OCI-LY7 (cell line): ENCODE results near the gene OFD1. TPM values are rescaled to one million over a fixed set of nuclear protein-coding genes. Genes with fewer than 3 reads are reported as not detected.
A peak's percentile ranks its signal among the peaks of the same experiment; 100 is the strongest.

ENCODE experiments used
- BruUV-seq: library from RNA; stranded (reverse); fragments of 400-500 nt; replicated peaks from 2 replicates; lab custom pipeline; 2021; lab: Mats Ljungman, UMichigan
- CTCF ChIA-PET: fragments of 300-600 bp; sonication (Branson Sonifier 250); formaldehyde crosslinking; loops from one replicate; lab custom pipeline; 2022; ENCODE audit warnings: antibody characterized with exemption; ENCODE audit not compliant: unreplicated experiment; lab: Charles Lee
- POLR2A ChIA-PET: fragments of 300-600 bp; sonication (Branson Sonifier 250); formaldehyde crosslinking; loops from one replicate; lab custom pipeline; 2022; ENCODE audit warnings: antibody characterized with exemption; lab: Charles Lee
- DNase-seq: peaks from one replicate; pipeline ENCODE4 v3.0.0-alpha.2; 2015; ENCODE audit warnings: low spot score
- H2AFZ ChIP-seq: fragments of 200-600 bp; sonication (generic), shearing (Covaris generic); 2 replicates; pipeline ENCODE4 v1.6.1; 2014; ENCODE audit warnings: mild to moderate bottlenecking, antibody characterized with exemption, low read length, moderate library complexity
- H3K27ac ChIP-seq: fragments of 200-600 bp; sonication (generic); 2 replicates; pipeline ENCODE4 v1.5.1; 2014; ENCODE audit warnings: mixed run types, low read depth, mild to moderate bottlenecking, moderate library complexity, low read length, inconsistent platforms; ENCODE audit not compliant: poor library complexity, severe bottlenecking
- H3K36me3 ChIP-seq: fragments of 200-600 bp; sonication (generic); 2 replicates; pipeline ENCODE4 v1.6.1; 2014; ENCODE audit warnings: mild to moderate bottlenecking, antibody characterized with exemption, low read length, moderate library complexity, mixed read lengths; ENCODE audit not compliant: insufficient read depth
- H3K4me1 ChIP-seq: fragments of 200-600 bp; sonication (generic); 2 replicates; pipeline ENCODE4 v1.5.1; 2014; ENCODE audit warnings: mild to moderate bottlenecking, low read length; ENCODE audit not compliant: insufficient read depth, poor library complexity, severe bottlenecking
- H3K4me2 ChIP-seq: fragments of 200-600 bp; sonication (generic); 2 replicates; pipeline ENCODE4 v1.6.1; 2014; ENCODE audit warnings: mild to moderate bottlenecking, low read length
- H3K4me3 ChIP-seq: fragments of 200-600 bp; sonication (generic); 2 replicates; pipeline ENCODE4 v1.5.1; 2014; ENCODE audit warnings: mild to moderate bottlenecking, low read depth, low read length; ENCODE audit not compliant: poor library complexity, severe bottlenecking
- H3K79me2 ChIP-seq: fragments of 200-600 bp; sonication (generic); 2 replicates; pipeline ENCODE4 v1.6.1; 2016; ENCODE audit warnings: low read depth, mild to moderate bottlenecking, low read length, moderate library complexity, mixed read lengths; ENCODE audit not compliant: insufficient read depth
- H3K9me2 ChIP-seq: fragments of 200-600 bp; sonication (generic); 2 replicates; pipeline ENCODE4 v1.6.1; 2016; ENCODE audit warnings: mild to moderate bottlenecking, low read length, mixed read lengths; ENCODE audit not compliant: insufficient read depth
- H3K9me3 ChIP-seq: fragments of 200-600 bp; sonication (generic); 2 replicates; pipeline ENCODE4 v1.6.1; 2014; ENCODE audit warnings: mild to moderate bottlenecking, mixed run types, low read length, mixed read lengths
- H4K20me1 ChIP-seq: fragments of 200-600 bp; sonication (generic); 2 replicates; pipeline ENCODE4 v1.6.1; 2014; ENCODE audit warnings: mild to moderate bottlenecking, antibody characterized with exemption, low read length, moderate library complexity, mixed read lengths; ENCODE audit not compliant: insufficient read depth
- CTCF ChIP-seq: fragments of 200-600 bp; sonication (generic); conservative IDR thresholded peaks from 2 replicates; pipeline ENCODE4 v1.5.1; 2014; ENCODE audit warnings: mild to moderate bottlenecking, antibody characterized with exemption, low read length, moderate library complexity, mixed read lengths
- EZH2phosphoT487 ChIP-seq: fragments of 200-600 bp; sonication (generic); IDR thresholded peaks from 2 replicates; pipeline ENCODE4 v1.6.1; 2018; ENCODE audit warnings: low read depth, borderline replicate concordance, mild to moderate bottlenecking, mixed run types, antibody characterized with exemption, low read length, moderate library complexity, mixed read lengths
- intact Hi-C: fragments of 100-400 bp; cut with micrococcal nuclease; formaldehyde crosslinking; loops from one replicate; pipeline ENCODE4 v1.10.0; 2022; ENCODE audit not compliant: unreplicated experiment
- total RNA-seq, 2 experiments: library from RNA; depleted of rRNA in 1 of 2; stranded (reverse); fragments of >200 nt in 1 of 2; shearing (Covaris generic) in 1 of 2; gene quantifications; 2 replicates each; pipeline ENCODE4 v1.2.3, GENCODE V29; 2014 to 2022

Gene OFD1
- total RNA-seq, 2 experiments from 2014 or later, result 60.7 to 64.7 TPM

DNA sequence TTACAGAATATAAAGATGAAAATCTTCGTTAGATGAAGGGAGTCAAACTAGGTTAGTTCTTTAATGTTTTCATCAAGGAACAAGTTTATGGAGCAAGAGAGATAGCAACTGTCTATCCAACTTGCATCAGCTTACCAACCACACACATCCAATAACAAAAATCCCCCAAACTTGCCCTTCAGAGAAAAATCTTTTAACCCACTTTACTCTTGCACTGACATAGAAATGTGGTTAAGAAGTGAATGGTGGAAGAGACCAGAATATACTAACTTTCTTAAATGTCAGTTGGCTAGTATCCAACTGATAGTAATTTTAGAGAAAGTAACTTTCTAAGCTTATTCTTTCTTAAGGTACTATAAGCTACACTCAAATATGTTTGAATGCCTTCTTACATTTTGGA lies 47.3 kb upstream of the OFD1 start:
- H3K27ac ChIP-seq, result no peak overlapping the region
- H3K9me3 ChIP-seq, result no peaks in the 10 kb centered on the region
- H3K4me1 ChIP-seq, result peaks cover 27% of the 10 kb centered on the region
- DNase-seq, result no peak
- H3K79me2 ChIP-seq, result peaks cover 31% of the 10 kb centered on the region
- H3K4me2 ChIP-seq, result no peak overlapping the region
- H3K4me3 ChIP-seq, result no peak overlapping the region
- ChIA-PET POLR2A (interaction anchor here (0.8 to 4.8 kb wide), 7 partner anchors 10 to 62 kb away, joined by 3 to 43 read pairs (median 5); partner anchors contain the start of genes OFD1 and TRAPPC2), CTCF (no interaction called here)
- H3K9me2 ChIP-seq, result no peaks in the 10 kb centered on the region
- peaks cover 5% of the 10 kb centered on the region; the same call in 1 of the 2 replicates for H4K20me1 ChIP-seq
- TF ChIP-seq CTCF, result no peak
- TF ChIP-seq EZH2phosphoT487, result no peak
- no TSS peak for BruUV-seq
- no peaks in the 10 kb centered on the region for H3K36me3 ChIP-seq
- intact Hi-C loops, result no loop called here
- H2AFZ ChIP-seq, result no peak overlapping the region

GRCh38 chrX:13688384-13688957 lies 46.1 kb upstream of the OFD1 start:
- POLR2A ChIA-PET, result interaction anchor here (0.9 to 4.8 kb wide), 7 partner anchors 8 to 708 kb away, joined by 3 to 43 read pairs (median 4); partner anchors contain the start of genes OFD1 and TRAPPC2
- TF ChIP-seq CTCF, result no peak
- Histone ChIP-seq H3K79me2 (peaks cover 43% of the 10 kb centered on the region), H2AFZ (peak overlapping the region; percentile 84), H3K4me3 (peak overlapping the region; percentile 92), H3K9me2 (no peaks in the 10 kb centered on the region), H3K36me3 (no peaks in the 10 kb centered on the region), H3K9me3 (no peaks in the 10 kb centered on the region), H4K20me1 (peaks cover 13% of the 10 kb centered on the region; the same call in 1 of the 2 replicates), H3K27ac (peak overlapping the region; percentile 58), H3K4me1 (peaks cover 40% of the 10 kb centered on the region), H3K4me2 (peak overlapping the region; percentile 87)
- DNase-seq, result no peak
- CTCF ChIA-PET, result no interaction called here
- intact Hi-C loops, result no loop called here
- no TSS peak for BruUV-seq
